T-helper 22 cell (primary cell): ENCODE data around the gene SCCPDH.
"Not testable (repeated sequence)": the region's sequence is repeated elsewhere in the genome, so short reads cannot be mapped to it uniquely, and the experiment has no call there.

Experiments
- DNase-seq: peaks from one replicate; pipeline ENCODE4 v3.0.0-alpha.2; 2020; ENCODE audit warnings: low read depth

SCCPDH gene

GRCh38 chr1:246724016-246724730, at the start of gene SCCPDH:
TSS of gene SCCPDH (plus strand) at chr1:246724409. CDS start at chr1:246724423, 14 bp downstream.
- DNase-seq: peak; percentile 7

GRCh38 chr1:246677842-246678241, 46.4 kb upstream of the SCCPDH start:
- DNase-seq: no peak

GRCh38 chr1:246678816-246679793, 45.1 kb upstream of the SCCPDH start:
- no peak for DNase-seq

DNA sequence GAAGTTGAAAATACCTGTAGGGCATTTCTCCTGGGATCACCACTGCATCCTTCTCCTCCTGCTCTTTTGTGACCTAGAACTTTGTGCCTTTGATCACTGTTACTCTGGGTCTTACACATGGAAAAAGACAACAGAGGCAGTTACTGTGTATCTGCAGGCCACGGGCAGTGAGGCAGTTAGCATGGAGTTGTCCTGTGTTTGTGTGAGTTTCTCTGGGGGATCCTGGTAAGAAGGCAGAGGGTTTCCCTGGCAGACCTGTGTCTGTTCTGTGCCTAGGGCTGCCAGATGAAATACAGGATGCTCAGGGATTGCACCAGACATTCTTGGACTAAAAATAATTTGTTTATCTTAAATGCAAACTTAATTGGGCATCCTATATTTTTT, 44.4 kb upstream of the SCCPDH start:
- DNase-seq: no peak

- no peak for DNase-seq
Observed at GRCh38 chr1:246680190-246680589, 44.0 kb upstream of the SCCPDH start.

DNA sequence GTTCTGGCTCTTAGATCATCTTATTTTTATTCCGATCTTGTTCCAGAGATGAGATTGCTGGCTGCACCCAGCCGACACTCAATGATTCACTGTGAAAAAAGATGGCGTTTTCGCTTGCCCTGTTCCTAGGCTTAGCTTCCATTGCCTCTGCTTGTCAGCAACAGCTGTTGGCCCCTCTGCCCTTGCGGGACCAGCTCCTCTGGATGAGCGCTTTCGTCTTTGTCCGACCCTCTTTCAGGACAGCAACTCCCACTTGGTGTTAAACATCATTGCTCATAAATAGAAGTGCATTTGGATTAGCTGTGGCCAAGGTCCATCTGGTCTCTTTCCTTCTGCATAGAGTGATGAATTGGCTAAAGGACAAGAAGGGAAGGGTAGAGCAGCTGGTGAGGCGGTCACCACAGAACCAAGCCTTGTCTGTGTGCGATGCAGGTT, 43.5 kb upstream of the SCCPDH start:
- no peak for DNase-seq

- DNase-seq: no peak
Observed at GRCh38 chr1:246681900-246682895, 42.0 kb upstream of the SCCPDH start.

GRCh38 chr1:246683521-246683920, 40.7 kb upstream of the SCCPDH start:
- DNase-seq: no peak

DNA sequence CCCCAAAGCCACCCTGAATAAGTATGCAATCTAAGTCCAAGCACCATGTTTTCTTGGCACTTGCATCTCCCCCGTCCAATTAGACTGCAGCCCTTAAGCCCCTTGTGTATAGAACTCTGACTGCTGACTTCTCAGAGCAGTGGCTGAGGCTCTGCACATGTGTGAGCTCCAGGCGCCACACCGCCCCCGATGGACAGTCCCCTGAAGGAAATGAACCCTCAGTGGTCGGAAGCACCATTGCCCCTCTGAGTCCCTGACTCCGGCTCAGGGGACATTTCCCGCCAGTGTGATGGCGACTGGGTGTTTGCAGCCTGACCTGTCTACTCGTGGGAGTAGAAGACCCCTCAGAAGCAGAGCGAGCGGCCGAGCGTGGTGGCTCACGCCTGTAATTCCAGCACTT, 37.2 kb upstream of the SCCPDH start:
- DNase-seq: no peak

DNA sequence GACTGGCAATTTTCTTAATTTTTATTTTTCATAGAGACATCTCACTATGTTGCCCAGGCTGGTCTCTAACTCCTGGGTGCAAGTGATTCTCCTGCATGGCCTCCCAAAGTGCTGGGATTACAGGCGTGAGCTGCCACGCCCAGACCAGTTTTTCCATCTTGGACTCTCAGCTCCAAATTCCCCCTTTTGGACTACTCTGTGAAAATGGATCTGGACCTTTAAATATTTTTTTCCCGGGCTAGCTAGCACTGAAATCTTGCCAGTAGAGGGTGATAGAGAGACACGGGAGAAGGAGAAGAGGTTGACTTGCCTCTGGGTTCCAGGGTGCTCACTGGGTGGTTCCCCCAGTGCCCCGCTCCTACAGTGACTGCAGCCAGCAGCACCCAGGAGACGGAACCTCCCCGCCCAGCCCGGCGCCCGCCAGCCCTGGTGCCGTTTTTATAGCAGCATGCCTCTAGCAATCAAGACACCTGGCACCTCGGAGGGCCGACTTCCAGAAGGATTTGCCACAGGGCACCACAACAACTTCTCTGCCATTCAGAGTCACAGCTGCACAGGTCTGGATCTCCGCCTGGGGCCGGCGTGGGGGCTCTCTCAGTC, 34.7 kb upstream of the SCCPDH start:
- no peak for DNase-seq

DNA sequence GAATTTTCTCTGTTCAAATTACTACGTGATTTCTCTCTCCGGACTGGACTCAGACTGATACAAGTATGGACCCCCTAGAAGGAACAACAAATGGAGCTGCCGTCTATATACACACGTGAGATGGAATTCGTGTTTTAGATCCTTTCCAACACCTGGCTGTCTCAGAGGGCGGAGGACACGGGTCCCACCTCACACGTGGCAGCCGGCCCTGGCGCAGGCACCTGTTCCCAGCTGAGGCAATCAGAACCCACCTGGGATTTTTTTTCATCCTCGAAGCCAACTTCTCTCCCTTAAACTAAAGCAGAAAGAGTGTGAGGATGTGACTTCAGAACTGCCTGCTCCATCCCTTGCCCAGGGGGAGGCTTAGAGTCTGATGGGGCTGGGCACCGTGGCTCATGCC, 34.1 kb upstream of the SCCPDH start:
- DNase-seq: no peak

DNA sequence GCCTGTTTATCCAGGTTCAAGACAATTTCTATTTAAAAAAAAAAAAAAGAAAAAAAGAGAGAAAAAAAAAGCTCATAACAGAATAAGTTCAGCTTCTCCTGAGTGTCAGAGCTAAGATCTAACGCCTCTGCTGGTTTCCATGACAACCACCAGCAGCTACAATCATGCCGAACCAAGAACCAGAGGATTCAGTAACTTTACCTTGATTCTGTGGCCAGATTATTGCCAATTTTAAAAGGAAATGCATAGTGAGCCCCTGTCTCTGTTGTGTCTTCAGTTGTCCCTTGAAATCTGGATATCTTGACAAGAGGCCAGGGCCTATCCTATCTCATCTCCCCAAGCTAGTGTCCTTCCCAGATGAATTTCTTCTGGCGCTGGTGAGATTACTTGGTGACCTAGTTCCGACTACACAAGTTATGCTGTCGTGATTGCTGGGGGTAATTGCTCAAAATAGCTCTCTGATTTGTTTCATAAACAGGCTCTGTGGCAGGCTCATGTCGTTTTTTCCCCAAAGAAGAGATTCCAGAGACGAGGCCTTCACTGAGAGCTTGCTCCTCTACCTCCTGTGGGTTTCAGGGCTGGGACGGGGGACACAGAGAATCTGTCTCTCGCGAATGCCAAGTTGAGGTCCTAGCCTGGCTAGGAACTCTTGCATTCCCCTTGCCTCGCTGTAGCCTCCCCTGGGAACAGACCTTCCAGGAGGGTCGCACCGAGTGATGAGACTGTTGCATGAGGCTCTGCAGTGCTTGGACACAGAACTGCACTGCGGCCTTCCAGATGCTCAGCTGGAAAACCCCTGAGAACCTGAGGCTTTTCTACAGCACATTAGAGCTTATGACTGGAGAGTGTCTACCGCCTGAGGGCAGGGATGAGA, 32.4 kb upstream of the SCCPDH start:
- no peak for DNase-seq

DNA sequence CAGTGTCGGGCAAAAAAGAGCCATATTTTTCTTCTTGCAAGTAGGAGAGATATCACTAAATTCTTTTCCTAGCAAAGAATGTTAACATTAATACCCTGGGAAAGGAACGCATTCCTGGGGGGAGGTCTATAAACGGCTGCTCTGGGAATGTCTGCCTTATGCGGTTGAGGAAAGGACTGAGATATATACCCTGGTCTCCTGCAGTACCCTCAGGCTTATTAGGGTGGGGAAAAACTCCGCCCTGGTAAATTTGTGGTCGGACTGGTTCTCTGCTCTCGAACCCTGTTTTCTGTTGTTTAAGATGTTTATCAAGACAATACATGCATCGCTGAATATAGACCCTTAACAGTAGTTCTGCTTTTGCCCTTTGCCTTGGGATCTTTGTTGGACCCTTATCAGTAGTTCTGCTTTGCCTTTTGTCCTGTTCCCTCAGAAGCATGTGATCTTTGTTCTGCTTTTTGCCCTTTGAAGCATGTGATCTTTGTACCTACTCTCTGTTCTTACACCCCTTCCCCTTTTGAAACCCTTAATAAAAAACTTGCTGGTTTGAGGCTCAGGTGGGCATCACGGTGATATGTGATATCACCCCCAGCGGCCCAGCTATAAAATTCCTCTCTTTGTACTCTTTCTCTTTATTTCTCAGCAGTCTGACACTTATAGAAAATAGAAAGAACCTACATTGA, 29.9 kb upstream of the SCCPDH start:
- DNase-seq: not testable (repeated sequence)

DNA sequence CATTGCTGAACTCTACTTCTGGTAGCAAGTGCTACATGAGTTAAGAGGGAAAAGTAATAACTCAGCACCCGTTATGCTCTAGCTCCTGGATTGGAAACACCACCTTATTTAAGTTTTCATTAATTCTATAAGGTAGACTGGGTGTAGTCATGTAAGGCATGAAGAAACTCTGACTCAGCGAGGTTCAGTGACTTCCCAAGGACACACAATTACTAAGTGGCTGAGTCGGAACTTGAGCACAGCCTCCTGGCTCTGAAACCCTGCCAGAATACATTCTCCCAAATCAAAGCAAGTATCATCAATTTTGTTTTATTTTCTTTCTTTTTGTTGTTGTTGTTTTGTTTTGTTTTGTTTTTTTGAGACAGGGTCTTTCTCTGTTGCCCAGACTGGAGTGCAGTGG, 29.1 kb upstream of the SCCPDH start:
- DNase-seq: no peak

DNA sequence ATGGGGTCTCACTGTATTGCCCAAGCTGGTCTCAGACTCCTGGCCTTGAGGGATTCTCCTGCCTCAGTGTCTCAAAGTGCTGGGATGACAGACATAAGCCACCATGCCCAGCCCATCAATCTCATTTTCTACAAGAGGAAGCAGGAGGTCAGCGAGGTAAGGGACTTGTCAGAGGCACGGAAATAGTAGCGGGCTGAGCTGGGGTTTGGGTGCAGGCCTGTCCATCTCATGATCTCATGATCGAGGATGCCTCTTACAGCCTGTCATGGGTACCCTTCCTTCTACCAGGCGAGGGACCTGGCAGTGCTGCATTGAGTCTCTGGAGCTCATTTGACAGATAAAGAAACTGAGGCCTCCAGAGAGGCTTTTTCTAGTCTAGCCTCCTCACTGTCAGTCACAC, 28.5 kb upstream of the SCCPDH start:
- no peak for DNase-seq

DNA sequence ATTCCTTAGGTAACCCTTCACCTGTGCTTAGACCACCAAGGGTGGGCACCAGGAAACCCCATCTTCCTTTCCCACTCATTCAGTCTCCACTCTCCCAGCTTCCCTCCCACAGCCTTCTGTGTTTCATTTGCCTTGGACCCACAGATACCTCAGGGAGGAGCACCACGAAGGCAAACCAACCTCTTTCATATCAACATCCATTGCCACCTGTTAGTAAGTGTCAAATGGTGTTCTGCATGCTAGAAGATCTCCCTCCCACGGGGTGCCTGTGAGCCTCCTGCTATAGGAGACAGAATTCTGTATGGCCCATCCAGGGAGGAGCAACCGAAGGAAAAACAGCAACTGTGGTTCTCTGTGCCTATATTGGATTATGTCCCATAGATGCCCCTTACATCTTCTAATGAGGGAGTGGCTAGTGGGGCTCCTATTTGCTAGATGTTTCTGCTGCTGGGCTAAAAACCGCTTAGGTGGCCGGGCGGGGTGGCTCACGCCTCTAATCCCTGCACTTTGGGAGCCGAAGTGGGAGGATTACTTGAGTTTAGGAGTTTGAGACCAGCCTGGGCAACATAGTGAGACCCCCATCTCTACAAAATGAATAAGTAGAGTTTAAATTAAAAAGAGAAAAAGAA, 25.6 kb upstream of the SCCPDH start:
- DNase-seq: no peak

- peak; percentile 50 for DNase-seq
Observed at GRCh38 chr1:246699095-246699735, 25.0 kb upstream of the SCCPDH start.

- DNase-seq: no peak
Observed at GRCh38 chr1:246703581-246703980, 20.6 kb upstream of the SCCPDH start.

DNA sequence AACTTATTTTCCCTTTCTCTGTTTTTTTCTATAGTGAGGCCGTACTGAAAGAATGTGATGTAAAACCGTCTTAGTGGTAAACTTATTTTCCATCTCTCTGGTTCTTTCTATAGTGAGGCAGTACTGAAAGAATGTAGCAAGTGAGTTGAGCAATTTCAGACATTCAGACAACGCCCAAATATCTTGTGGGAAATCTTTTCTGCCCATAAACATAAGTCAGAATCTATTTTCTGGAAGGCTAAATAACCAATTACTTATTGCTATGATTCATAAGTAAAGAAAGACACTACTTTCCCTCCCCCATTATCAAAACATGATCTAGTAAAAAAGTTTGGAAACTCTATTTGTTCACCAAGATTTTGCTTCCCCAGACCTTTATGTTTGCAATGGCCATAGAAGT, 18.8 kb upstream of the SCCPDH start:
- DNase-seq: no peak
